ENCODE measurements around the gene BFSP1. TPM values are rescaled to one million over a fixed set of nuclear protein-coding genes. Genes with fewer than 3 reads are reported as not detected.
A peak's percentile ranks its signal among the peaks of the same experiment; 100 is the strongest.

The BFSP1 gene
- total RNA-seq, 1 experiment from 2014 or later = not detected

- H3K4me1 ChIP-seq (ENCODE audit: low read length) = peaks cover 13% of the 10 kb centered on the region
- H3K27me3 ChIP-seq (ENCODE audit: low read length) = no peaks in the 10 kb centered on the region
- peak overlapping the region; percentile 74 for H3K4me3 ChIP-seq (ENCODE audit: low read length)
- no peaks in the 10 kb centered on the region for H3K36me3 ChIP-seq (ENCODE audit: insufficient read depth, low read length)
- H2AFZ ChIP-seq (ENCODE audit: low read length) = peak overlapping the region; percentile 94
- no peak overlapping the region for H3K27ac ChIP-seq (ENCODE audit: low read length)
- H3K4me2 ChIP-seq (ENCODE audit: low read depth, low read length, poor library complexity, severe bottlenecking) = peak overlapping the region; percentile 81
- H3K79me2 ChIP-seq (ENCODE audit: low read length) = no peaks in the 10 kb centered on the region
- DNase-seq = peak; percentile 55
- no peaks in the 10 kb centered on the region for H4K20me1 ChIP-seq (ENCODE audit: insufficient read depth, low read depth, low read length)
- no peaks in the 10 kb centered on the region for H3K9me2 ChIP-seq (replicated peaks; ENCODE audit: insufficient read depth, low read length)
- H3K9me3 ChIP-seq (ENCODE audit: low read length) = no peaks in the 10 kb centered on the region
- peak overlapping the region; percentile 78 for H3K9ac ChIP-seq (ENCODE audit: low read length)
Observed at GRCh38 chr20:17570347-17571152, 39.4 kb upstream of the BFSP1 start.

GRCh38 chr20:17569616-17570346, 38.6 kb upstream of the BFSP1 start, which contains the start of gene DSTN:
Gene DSTN (plus strand): TSS chr20:17570075. CDS start chr20:17570209, 134 bp downstream.
- peak; percentile 94 for DNase-seq
- H3K9me2 ChIP-seq (replicated peaks; ENCODE audit: insufficient read depth, low read length) = no peaks in the 10 kb centered on the region
- H3K9me3 ChIP-seq (ENCODE audit: low read length) = no peaks in the 10 kb centered on the region
- no peaks in the 10 kb centered on the region for H3K27me3 ChIP-seq (ENCODE audit: low read length)
- H3K4me2 ChIP-seq (ENCODE audit: low read depth, low read length, poor library complexity, severe bottlenecking) = peak within 1 kb of the TSS; percentile 81
- H3K36me3 ChIP-seq (ENCODE audit: insufficient read depth, low read length) = no peaks in the 10 kb centered on the region
- H2AFZ ChIP-seq (ENCODE audit: low read length) = peak within 1 kb of the TSS; percentile 94
- peak within 1 kb of the TSS; percentile 74 for H3K4me3 ChIP-seq (ENCODE audit: low read length)
- no peaks in the 10 kb centered on the region for H3K79me2 ChIP-seq (ENCODE audit: low read length)
- H3K4me1 ChIP-seq (ENCODE audit: low read length) = peaks cover 13% of the 10 kb centered on the region
- peak within 1 kb of the TSS; percentile 78 for H3K9ac ChIP-seq (ENCODE audit: low read length)
- H4K20me1 ChIP-seq (ENCODE audit: insufficient read depth, low read depth, low read length) = no peaks in the 10 kb centered on the region
- H3K27ac ChIP-seq (ENCODE audit: low read length) = no peak within 1 kb of the TSS

GRCh38 chr20:17568972-17569521, 37.9 kb upstream of the BFSP1 start:
- Histone ChIP-seq H3K4me3 (ENCODE audit: low read length) (no peak overlapping the region), H3K79me2 (ENCODE audit: low read length) (no peaks in the 10 kb centered on the region), H2AFZ (ENCODE audit: low read length) (no peak overlapping the region), H3K9me3 (ENCODE audit: low read length) (no peaks in the 10 kb centered on the region), H3K27ac (ENCODE audit: low read length) (no peak overlapping the region), H3K36me3 (ENCODE audit: insufficient read depth, low read length) (no peaks in the 10 kb centered on the region), H3K27me3 (ENCODE audit: low read length) (no peaks in the 10 kb centered on the region), H3K9ac (ENCODE audit: low read length) (no peak overlapping the region), H3K4me1 (ENCODE audit: low read length) (peaks cover 13% of the 10 kb centered on the region), H3K9me2 (replicated peaks; ENCODE audit: insufficient read depth, low read length) (no peaks in the 10 kb centered on the region), H4K20me1 (ENCODE audit: insufficient read depth, low read depth, low read length) (no peaks in the 10 kb centered on the region), H3K4me2 (ENCODE audit: low read depth, low read length, poor library complexity, severe bottlenecking) (no peak overlapping the region)
- no peak for DNase-seq

GRCh38 chr20:17568045-17568788, 37.0 kb upstream of the BFSP1 start:
- H3K27me3 ChIP-seq (ENCODE audit: low read length) = no peaks in the 10 kb centered on the region
- no peaks in the 10 kb centered on the region for H3K79me2 ChIP-seq (ENCODE audit: low read length)
- no peak overlapping the region for H3K27ac ChIP-seq (ENCODE audit: low read length)
- no peaks in the 10 kb centered on the region for H3K36me3 ChIP-seq (ENCODE audit: insufficient read depth, low read length)
- no peak overlapping the region for H3K4me3 ChIP-seq (ENCODE audit: low read length)
- no peaks in the 10 kb centered on the region for H4K20me1 ChIP-seq (ENCODE audit: insufficient read depth, low read depth, low read length)
- H3K4me1 ChIP-seq (ENCODE audit: low read length) = peaks cover 13% of the 10 kb centered on the region
- DNase-seq = no peak
- no peaks in the 10 kb centered on the region for H3K9me3 ChIP-seq (ENCODE audit: low read length)
- no peak overlapping the region for H3K4me2 ChIP-seq (ENCODE audit: low read depth, low read length, poor library complexity, severe bottlenecking)
- H3K9ac ChIP-seq (ENCODE audit: low read length) = no peak overlapping the region
- H3K9me2 ChIP-seq (replicated peaks; ENCODE audit: insufficient read depth, low read length) = no peaks in the 10 kb centered on the region
- no peak overlapping the region for H2AFZ ChIP-seq (ENCODE audit: low read length)

- no peak for DNase-seq
- Histone ChIP-seq H3K79me2 (ENCODE audit: low read length) (no peaks in the 10 kb centered on the region), H4K20me1 (ENCODE audit: insufficient read depth, low read depth, low read length) (no peaks in the 10 kb centered on the region), H2AFZ (ENCODE audit: low read length) (no peak overlapping the region), H3K4me3 (ENCODE audit: low read length) (no peak overlapping the region), H3K9me3 (ENCODE audit: low read length) (no peaks in the 10 kb centered on the region), H3K9ac (ENCODE audit: low read length) (no peak overlapping the region), H3K36me3 (ENCODE audit: insufficient read depth, low read length) (no peaks in the 10 kb centered on the region), H3K27me3 (ENCODE audit: low read length) (no peaks in the 10 kb centered on the region), H3K4me2 (ENCODE audit: low read depth, low read length, poor library complexity, severe bottlenecking) (no peak overlapping the region), H3K4me1 (ENCODE audit: low read length) (peaks cover 13% of the 10 kb centered on the region), H3K27ac (ENCODE audit: low read length) (no peak overlapping the region), H3K9me2 (replicated peaks; ENCODE audit: insufficient read depth, low read length) (no peaks in the 10 kb centered on the region)
Observed at GRCh38 chr20:17566345-17566744, 35.2 kb upstream of the BFSP1 start.

GRCh38 chr20:17565169-17565845, 34.1 kb upstream of the BFSP1 start:
- Histone ChIP-seq H3K79me2 (ENCODE audit: low read length) (no peaks in the 10 kb centered on the region), H3K9ac (ENCODE audit: low read length) (no peak overlapping the region), H3K4me1 (ENCODE audit: low read length) (peaks cover 3% of the 10 kb centered on the region; the same call in 1 of the 2 replicates), H2AFZ (ENCODE audit: low read length) (no peak overlapping the region), H3K27me3 (ENCODE audit: low read length) (no peaks in the 10 kb centered on the region), H3K9me3 (ENCODE audit: low read length) (no peaks in the 10 kb centered on the region), H3K4me3 (ENCODE audit: low read length) (no peak overlapping the region), H3K27ac (ENCODE audit: low read length) (no peak overlapping the region), H3K9me2 (replicated peaks; ENCODE audit: insufficient read depth, low read length) (no peaks in the 10 kb centered on the region), H4K20me1 (ENCODE audit: insufficient read depth, low read depth, low read length) (no peaks in the 10 kb centered on the region), H3K4me2 (ENCODE audit: low read depth, low read length, poor library complexity, severe bottlenecking) (no peak overlapping the region), H3K36me3 (ENCODE audit: insufficient read depth, low read length) (no peaks in the 10 kb centered on the region)
- no peak for DNase-seq

- Histone ChIP-seq H3K27me3 (ENCODE audit: low read length) (no peaks in the 10 kb centered on the region), H3K9me3 (ENCODE audit: low read length) (no peaks in the 10 kb centered on the region), H3K4me1 (ENCODE audit: low read length) (no peaks in the 10 kb centered on the region), H3K79me2 (ENCODE audit: low read length) (no peaks in the 10 kb centered on the region), H3K27ac (ENCODE audit: low read length) (no peak overlapping the region), H3K4me3 (ENCODE audit: low read length) (no peak overlapping the region), H3K9ac (ENCODE audit: low read length) (no peak overlapping the region), H3K36me3 (ENCODE audit: insufficient read depth, low read length) (no peaks in the 10 kb centered on the region), H3K9me2 (replicated peaks; ENCODE audit: insufficient read depth, low read length) (no peaks in the 10 kb centered on the region), H2AFZ (ENCODE audit: low read length) (no peak overlapping the region), H3K4me2 (ENCODE audit: low read depth, low read length, poor library complexity, severe bottlenecking) (no peak overlapping the region), H4K20me1 (ENCODE audit: insufficient read depth, low read depth, low read length) (no peaks in the 10 kb centered on the region)
- no peak for DNase-seq
Observed at GRCh38 chr20:17562804-17563305, 31.7 kb upstream of the BFSP1 start.
